GM11168 (cell line): Measurements from ENCODE around the gene KCNQ4.

Experiments used
- in situ Hi-C: fragments of 300-500 bp; cut with MboI; formaldehyde crosslinking; loops from one replicate; pipeline ENCODE4 v1.12.0; 2022; ENCODE audit warnings: low sequenced_read_pairs; ENCODE audit not compliant: unreplicated experiment

The KCNQ4 gene

GRCh38 chr1:40783001-40783905, at the start of gene KCNQ4:
Gene KCNQ4, plus strand, starts transcription at chr1:40783787. Its CDS starts 307 bp downstream, at chr1:40784094.
- in situ Hi-C loops, result no loop called here

GRCh38 chr1:40734882-40735628, 48.5 kb upstream of the KCNQ4 start:
- in situ Hi-C loops, result no loop called here

DNA sequence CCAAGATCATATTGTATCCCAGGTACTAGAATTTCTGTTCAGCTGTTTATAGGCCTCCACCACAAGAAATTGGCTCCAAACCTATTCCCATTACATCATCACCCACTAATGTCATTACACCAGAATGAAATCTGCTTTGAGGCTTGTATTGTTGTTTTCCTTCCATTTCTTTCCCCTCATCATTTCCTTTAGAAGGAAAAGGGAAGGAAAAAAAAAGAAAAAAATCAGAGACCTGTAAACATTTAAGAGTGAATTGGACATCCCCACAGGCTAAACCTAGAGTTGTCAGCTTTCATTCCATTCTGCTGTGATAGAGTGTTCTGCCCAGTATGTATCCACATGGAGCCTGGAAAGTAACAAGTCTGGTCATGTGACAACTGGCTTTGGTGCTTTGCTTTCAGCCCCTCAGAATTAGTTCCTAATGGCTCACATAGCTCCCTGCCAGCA, 47.5 kb upstream of the KCNQ4 start:
- in situ Hi-C loops, result no loop called here

DNA sequence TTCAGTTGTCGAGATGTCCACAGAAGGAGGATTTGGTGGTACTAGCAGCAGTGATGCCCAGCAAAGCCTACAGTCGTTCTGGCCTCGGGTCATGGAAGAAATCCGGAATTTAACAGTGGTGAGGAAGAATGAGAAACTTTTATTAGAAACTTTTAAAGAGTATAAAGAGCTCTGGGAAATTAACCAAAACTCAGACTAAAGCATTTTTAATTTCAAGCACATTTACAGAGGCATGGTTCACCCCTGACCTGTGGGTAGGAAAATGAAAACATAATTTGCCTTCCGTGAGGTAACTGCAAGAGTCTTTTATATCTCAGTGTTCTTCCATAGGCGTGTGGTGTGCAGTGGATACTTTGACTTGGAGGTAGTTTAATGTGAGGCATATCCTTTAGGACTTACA, 44.8 kb upstream of the KCNQ4 start:
- in situ Hi-C loops, result no loop called here

- in situ Hi-C loops, result no loop called here
Observed at GRCh38 chr1:40739455-40740008, 44.1 kb upstream of the KCNQ4 start.

DNA sequence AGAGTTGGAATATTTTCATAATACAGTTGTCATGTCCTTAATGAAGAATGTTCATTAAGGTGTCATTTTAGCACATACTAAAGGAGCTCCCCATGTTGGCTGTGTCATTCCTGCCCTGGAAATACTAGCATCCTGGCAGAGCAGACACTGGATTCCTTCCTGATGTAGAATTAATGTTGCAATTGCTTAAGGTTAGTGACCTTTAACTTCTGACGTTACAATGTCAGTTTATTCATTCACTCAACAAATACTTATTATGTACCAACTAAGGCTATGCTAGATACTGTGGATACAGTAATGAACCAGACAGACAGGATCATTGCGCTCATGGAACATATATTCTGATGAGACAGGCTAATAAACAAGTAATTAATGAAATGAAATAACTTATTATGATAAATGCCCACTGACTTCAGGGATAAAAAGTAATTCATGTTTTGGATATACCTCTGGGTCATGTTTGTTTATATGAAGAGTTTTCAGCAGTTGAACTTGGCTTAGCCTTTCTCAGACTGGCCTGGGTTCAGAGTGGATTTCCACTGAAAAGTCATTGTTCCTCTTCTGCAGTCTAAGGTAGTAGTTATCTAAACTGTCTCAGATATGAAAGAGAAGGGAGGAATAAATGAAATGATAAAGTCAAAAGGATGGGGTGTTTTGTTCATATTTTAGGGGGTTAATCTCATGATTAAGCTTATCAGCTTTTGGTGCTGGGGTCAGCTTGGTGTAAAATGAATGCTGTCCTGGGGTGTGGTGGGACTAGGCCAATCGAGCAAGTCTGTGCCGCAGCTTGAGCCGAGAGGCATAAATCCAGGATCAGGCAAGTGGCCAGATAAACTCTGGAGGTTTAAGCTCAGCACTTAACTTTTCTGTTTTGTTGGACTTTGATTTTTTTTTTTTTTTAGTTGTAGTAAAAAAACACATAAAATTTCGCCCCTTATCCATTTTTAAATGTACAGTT, 43.3 kb upstream of the KCNQ4 start:
- in situ Hi-C loops, result no loop called here

- in situ Hi-C loops, result no loop called here
Observed at GRCh38 chr1:40740997-40741736, 42.4 kb upstream of the KCNQ4 start.

DNA sequence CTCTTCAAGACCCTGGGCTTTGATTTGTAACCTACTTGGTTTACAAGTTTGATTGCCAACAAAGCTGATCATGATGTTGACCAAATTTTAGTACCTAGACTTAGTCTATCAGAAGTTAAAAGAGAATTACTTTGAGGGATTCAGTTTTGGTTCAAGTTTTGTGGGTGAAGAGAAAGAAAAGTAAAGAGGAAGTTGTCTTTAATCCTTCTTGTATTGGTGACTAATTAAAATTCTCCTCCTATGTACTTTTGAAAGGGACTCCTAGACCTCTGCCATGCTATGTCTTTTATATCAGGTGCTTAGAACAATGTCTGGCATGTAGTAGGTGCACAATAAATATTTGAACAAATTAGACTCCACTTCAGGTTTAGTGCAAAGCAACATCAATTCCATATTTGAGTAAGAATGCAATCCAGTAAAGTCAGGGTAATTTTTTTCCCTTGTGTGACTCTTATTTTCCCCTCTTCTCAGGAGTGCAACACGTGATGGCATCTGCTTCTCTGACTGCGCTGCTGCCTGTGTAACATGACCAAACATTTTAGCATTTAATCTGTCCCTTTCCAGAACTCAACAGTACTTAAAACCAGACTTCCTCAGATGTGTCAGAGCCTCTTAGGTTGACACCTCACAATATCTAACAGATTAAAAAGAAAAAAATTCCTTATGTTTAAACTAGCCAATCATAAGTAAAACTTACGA, 41.1 kb upstream of the KCNQ4 start:
- in situ Hi-C loops, result no loop called here

GRCh38 chr1:40743452-40743851, 40.1 kb upstream of the KCNQ4 start:
- in situ Hi-C loops, result no loop called here

DNA sequence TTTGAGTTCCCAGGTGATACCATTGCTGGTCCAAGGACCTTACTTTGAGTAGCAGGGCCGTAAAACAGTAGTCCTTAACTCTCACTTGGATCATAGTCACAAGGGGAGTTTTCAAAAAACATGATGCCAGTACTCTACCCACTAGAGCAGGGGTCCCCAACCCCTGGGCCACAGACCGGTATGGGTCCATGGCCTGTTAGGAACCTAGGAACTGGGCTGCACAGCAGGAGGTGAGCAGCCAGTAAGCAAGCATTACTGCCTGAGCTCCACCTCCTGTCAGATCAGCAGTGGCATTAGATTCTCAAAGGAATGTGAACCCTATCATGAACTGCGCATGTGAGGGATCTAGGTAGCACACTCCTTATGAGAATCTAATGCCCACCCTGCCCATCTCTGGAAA, 39.7 kb upstream of the KCNQ4 start:
- in situ Hi-C loops, result no loop called here

DNA sequence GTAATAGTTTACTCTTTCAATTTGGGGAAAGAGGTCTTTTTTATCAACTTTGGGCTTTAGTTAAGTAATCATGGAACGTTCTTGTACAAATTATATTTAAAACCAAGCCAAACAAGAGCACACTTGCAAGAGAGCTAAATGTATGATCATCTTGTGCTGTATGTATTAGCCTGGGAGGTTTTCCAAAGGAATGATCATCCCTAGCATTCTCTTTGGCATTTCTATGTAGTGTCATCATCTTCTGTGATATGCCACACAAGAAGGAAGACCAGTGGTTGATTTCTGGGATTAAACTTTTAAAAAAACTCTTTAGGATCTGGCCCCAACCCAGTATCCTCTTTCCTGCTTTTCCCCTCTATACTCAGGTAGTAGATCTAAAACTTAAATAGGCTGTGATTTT, 38.4 kb upstream of the KCNQ4 start:
- in situ Hi-C loops, result no loop called here

DNA sequence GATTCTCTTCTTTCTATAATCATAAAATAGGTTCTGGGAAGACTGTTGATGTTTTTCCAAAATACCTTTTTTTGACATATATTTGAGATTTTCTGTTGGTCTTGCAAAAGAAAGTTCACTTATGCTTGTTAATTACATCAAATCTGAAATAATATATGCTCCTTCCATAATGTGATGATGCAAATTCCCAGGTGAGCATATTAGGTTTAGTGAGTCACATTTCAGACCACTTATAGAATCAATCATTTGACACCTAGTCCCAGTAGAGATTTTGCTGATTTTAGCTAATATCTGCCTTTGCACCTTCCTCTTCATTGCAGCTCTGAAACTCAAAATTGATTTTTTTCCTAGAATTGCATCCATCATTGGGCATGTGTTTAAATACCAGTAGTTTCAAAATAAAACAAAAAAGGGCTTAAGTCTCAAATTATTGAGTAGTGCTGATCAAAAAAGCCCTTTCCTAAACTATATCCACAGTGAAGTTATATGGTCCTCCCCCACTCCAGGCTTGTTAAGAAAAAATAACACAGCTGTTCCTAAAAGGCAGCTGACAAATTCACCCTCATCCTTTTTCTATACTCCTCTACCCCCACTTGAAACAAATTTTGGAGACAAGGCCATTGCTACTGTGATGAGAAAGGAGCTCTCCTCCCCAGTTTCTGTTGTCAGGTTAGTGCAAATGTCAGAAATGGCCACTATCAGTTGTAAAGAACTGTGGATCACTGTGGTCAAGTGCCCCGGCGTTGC, 37.1 kb upstream of the KCNQ4 start:
- in situ Hi-C loops, result no loop called here

- in situ Hi-C loops, result no loop called here
Observed at GRCh38 chr1:40748841-40749718, 34.5 kb upstream of the KCNQ4 start.

DNA sequence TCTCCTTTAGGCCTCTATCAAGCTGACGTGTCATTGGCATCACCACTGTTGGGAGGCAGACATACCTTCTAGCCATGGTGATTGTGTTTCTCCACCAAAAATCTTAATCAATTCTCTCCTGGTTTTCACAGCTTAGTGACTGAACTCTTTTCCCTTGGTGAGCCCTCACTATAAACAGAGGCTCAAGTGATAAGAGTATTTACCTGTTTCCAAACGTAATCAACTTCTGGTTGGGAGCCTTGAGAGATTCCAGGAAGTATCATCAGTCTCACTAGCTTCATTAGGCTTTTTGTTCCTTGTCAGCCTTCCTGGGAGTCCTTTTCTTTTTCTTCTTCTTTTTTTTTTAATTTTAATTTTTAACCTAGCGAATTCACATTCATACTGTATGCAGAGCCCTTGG, 33.8 kb upstream of the KCNQ4 start:
- in situ Hi-C loops, result no loop called here

- in situ Hi-C loops, result no loop called here
Observed at GRCh38 chr1:40750451-40750908, 33.1 kb upstream of the KCNQ4 start.

DNA sequence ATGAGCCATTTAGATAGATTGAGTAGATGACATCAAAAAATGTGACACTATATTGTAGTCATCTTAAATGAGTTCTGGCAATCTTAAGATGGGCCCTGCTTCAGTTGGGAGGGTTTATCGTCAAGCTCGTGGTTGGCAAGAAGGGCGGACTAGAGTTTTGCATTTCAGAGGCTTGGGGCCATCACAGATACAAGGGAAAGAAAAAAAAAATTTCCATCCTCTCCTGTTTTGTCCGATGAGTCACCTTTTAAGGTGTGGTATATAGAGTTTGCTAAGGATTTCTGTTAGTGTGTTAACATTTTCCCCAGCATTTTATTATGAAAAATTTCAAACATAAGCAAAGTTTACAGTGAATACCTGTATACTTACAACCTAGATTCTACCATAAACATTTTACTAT, 31.8 kb upstream of the KCNQ4 start:
- in situ Hi-C loops, result no loop called here
